HG02588 (cell line): ENCODE measurements around the gene WFDC12.
"Not testable (repeated sequence)": the region's sequence is repeated elsewhere in the genome, so short reads cannot be mapped to it uniquely, and the experiment has no call there.

Experiments
- ATAC-seq: cut with Tn5 transposase; IDR thresholded peaks from one replicate; pipeline ENCODE4 v1.9.1; 2021; ENCODE audit warnings: mild to moderate bottlenecking, moderate library complexity; ENCODE audit not compliant: unreplicated experiment

The WFDC12 gene

GRCh38 chr20:45124365-45124764 lies at the start of gene WFDC12:
Gene WFDC12 (minus strand): TSS chr20:45124465. CDS start chr20:45124447, 18 bp downstream.
- no peak for ATAC-seq

DNA sequence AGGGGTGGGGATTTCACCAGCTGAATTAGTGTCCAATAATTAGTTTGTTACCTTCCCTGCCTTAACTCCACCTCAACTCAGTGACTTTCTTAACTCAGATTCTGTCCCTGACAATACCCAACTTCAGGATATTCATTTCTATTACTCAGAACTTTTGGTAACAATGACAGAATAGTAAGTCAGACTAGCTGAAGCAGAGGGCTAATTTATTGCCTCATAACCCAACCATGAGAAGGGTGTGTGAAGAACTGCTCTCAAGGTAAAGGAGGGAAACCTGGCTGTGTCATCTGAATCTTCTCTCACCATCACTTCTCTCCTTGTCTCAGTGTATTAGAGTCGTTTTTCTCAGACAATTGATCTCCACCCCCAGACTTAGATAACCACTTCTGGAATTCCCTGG lies 49.3 kb upstream of the WFDC12 start:
- no peak for ATAC-seq

DNA sequence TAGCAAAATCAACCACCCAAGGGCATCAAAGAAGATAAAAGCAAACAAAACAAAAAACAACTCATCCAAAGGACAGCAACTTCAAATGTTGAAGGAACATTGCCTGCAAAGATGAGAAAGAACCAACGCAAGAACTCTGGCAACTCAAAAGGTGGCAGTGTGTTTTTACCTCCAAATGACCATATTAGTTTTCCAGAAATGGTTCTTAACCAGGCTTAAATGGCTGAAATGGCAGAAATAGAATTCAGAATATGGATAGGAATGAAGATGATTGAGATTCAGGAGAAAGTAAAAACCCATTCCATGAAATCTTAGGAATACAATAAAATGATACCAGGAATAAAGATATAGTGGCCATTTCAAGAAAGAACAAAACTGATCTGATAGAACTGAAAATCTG lies 40.6 kb upstream of the WFDC12 start:
- no peak for ATAC-seq

DNA sequence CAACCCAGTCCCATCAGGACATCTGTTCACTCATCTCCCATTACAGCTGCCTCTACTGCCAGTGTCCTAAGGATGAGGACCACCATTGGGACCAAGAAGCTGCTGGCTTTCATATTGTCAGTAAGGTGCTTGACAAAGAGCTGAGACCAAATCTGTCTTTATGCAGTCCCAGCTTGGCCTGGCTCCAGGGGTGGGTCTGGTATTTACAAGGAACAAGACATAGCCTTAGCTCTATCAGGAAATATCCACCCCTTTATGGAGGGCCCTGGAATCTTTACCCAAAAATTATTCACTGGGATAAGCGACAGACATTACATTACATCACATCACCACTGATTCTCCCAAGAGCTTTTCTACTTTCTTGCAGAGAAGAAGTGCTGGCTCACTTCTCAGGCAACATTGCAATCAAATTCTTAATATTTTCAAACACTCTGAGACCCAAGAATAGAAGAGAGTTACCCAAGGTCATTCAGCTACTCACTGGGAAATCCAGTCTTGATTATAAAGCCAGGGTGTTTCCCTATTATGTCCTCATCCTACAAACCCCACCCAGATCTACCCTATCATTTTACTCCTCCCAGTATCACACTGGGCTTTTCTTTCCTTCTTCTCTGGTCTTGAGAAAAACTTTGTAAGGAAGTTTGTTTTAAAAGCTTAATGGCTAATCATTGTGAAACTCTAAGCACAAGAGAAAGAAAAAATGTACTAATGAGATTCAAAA lies 39.0 kb upstream of the WFDC12 start:
- ATAC-seq, result no peak

GRCh38 chr20:45157962-45158361 lies 33.7 kb upstream of the WFDC12 start:
- no peak for ATAC-seq

- ATAC-seq, result no peak
Measured at GRCh38 chr20:45156713-45157112, 32.4 kb upstream of the WFDC12 start.

- not testable (repeated sequence) for ATAC-seq
Measured at GRCh38 chr20:45154794-45155193, 30.5 kb upstream of the WFDC12 start.

DNA sequence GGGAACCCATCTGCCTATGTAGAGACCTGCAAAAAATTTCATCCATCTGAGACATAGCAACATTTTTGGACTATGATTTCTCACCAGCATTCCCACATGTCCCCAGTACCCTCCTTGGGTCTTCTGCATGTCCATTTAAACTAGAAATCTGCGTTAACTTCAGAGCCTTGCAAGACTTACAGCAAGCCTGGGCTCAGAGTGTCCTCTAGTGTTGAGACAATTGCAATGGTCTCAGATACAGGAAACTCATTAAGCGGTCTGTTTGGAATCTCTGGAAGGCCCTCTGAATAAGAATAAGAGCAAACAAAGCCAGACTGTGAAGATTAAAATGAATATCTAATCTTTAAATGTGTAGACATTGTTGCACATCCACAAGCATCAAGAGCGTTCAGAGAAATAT lies 29.9 kb upstream of the WFDC12 start:
- ATAC-seq, result no peak

- no peak for ATAC-seq
Measured at GRCh38 chr20:45153752-45154151, 29.5 kb upstream of the WFDC12 start.

DNA sequence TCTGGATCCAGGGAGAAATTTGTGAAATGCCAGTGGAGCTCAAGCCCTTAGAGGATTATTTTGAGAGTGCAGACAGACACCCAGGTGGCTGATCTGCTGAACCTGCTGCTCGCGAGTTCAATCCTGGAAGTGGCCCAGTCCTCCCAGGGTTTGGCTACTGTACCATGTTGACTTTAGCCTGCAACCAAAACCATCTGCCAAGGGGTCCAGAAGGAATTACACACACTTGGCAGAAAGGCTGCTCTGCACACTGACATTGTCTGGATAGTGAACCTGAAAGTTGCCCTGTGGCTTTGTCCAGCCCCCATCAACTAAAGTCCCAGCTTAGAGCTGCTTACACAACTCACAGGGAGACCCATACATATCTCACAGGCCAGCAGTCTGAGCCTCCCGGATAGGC lies 28.9 kb upstream of the WFDC12 start:
- ATAC-seq, result no peak

DNA sequence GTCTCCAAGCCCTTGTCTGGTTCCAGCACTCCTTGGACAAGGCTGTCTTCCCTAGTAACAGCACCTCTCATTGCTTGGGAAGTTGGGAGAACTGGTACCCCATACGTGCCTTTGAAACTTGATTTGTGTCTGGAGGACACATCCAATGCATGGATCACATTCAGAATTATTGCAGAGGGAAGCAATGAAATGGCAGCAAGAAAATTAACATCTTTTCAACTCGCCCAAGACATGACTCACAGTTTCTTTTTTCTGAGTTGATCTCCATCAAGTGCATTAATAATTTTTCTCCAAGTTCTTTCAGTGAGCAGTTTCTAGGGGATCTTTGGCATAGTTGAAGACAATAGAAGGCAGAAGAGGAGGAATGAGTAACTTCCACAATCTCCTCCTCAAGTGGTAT lies 28.1 kb upstream of the WFDC12 start:
- ATAC-seq, result no peak

- no peak for ATAC-seq
Measured at GRCh38 chr20:45149062-45149461, 24.8 kb upstream of the WFDC12 start.

- no peak for ATAC-seq
Measured at GRCh38 chr20:45140836-45141235, 16.6 kb upstream of the WFDC12 start.

- not testable (repeated sequence) for ATAC-seq
Measured at GRCh38 chr20:45139733-45140375, 15.6 kb upstream of the WFDC12 start.

DNA sequence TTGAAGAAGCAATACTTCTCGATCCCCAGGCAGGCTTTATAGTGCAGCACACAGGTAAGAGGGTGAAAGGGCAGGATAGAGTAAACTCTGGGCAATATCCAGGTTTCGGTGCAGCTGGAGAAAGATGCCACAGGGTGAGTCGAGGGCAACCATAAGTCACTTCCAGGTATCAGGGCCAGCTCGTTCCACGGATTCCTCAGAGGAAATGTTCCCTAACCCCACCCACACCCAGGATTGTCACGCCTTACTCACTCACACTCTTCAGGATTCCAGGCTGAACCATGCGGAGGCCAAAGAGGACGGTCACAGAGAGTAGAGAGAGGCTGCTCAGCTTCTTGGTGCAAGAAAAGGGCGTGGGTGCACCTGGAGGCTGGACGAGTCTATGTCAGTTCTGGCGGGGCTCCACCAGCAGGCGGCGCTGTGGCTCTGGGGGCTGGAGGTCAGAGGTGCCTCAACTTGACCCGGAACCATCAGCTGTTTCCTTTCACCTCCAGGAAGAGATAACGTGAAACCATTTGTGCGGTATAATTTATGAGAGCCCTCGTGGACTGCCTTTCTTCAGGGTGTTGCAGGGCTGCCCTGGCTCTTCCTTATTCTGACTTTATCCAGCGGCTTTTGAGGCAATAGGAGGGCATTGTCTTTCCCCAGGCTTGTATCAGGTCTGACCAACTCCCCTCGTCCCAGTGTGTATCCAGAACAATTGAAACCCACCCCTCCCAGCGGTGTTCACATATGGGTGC lies 14.5 kb upstream of the WFDC12 start:
- ATAC-seq, result no peak

GRCh38 chr20:45136911-45137310 lies 12.6 kb upstream of the WFDC12 start:
- no peak for ATAC-seq

DNA sequence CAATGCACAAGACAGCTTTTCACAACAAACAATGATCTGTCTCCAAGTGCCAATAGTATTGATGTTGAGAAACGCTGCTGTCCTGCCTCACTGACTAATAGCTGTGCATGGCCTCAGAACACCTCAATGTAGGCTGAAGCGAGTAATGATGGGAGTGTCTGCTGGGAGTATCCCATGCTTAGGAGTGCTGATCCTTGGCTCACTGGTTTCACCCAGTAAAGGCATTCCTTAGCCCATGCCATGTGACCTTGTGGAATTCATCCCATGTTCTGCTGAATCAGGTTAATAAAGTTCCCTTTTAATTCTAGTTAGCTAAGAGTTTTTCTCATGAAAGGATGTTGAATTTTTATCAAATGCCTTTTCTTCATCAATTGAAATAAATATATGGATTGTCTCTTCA lies 3.8 kb upstream of the WFDC12 start:
- no peak for ATAC-seq

GRCh38 chr20:45121388-45121787 lies 2.9 kb downstream of the WFDC12 start:
- ATAC-seq, result no peak

DNA sequence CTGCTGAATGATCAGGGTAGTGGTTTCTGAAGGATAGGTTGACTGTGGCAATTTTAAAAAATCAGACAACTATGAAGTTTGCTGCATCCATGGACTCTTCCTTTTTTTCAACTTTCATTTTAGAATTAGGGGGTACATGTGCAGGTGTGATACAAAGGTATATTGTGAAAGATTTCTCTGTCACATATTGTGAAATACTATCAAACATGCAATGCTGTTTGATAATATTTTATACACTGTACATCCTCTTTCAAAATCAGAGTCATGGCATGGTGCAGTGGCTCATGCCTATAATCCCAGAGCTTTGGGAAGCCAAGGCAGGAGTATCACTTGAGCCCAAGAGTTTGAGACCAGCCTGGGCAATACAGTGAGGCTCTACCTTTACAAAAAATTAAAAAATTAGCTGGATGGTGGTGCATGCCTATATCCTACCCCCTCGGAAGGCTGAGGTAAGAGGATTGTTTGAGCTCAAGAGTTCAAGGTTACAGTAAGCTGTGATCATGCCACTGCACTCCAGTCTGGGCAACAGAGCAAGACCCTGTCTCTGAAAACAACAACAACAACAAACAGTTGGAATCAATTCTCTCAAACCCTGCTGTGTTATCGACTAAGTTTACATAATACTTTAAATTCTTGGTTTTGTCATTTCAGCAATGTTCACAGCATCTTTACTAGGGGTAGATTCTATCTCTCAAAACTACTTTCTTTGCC lies 4.6 kb downstream of the WFDC12 start:
- no peak for ATAC-seq

DNA sequence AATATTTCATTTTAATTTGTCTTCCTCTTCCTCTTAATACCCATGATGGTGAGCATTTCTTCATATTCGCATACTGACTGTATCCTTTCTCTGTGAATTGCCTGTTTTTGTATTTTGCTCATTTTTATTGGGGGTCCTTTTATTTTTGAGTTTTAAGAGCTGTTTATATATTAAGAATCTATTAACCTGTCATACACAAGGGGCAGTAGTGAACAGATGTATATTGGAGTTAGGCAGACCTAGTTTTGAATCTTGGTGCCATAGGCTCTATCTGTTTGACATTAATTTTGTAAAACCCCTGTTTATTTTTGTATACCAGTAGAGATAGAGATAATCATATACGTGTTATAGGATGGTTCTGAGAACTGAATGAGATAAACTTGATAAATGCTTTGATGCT lies 6.2 kb downstream of the WFDC12 start:
- ATAC-seq, result no peak

DNA sequence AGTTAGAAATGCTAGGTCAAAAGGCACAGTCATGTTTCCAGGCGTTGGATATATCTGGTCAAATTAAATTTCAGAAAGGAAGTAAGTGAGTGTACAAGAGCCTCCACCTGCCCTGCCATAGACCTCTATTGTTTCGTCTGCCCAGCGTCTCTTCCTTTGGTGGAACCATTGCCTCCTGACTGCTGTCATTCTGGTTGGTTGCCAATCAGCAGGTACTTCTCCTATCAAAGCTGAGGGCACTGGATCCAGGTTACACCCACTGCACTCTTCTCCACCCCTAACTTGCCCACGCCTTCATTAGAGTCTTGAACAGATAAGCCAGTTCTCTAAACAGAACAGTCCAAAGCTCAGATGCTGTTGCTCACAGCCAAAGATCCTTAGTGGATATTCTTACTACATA lies 6.7 kb downstream of the WFDC12 start:
- ATAC-seq, result no peak
